ENCODE results near the gene TLCD5.

The TLCD5 gene

DNA sequence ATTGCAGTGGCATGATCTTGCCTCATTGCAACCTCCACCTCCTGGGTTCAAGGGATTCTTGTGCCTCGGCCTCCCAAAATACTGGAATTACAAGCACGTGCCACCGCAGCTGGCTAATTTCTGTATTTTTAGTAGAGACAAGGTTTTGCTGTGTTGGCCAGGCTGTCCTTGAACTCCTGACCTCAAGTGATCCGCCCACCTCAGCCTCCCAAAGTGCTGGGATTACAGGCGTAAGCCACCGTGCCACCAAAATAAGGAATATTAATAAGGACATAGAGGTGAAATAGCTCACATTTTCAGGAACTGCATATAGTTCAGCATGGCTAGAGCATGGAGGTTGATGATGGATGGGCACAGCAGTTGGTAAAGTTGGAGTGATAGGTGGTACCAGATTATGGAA, 32.5 kb downstream of the TLCD5 start:
- Histone ChIP-seq H3K4me1 (ENCODE audit: control insufficient read depth, insufficient read depth, low read length) (peaks cover 9% of the 10 kb centered on the region), H3K4me3 (ENCODE audit: low read depth, low read length) (no peak overlapping the region), H3K36me3 (ENCODE audit: control insufficient read depth in 2 of 2, insufficient read depth in 1 of 2, low read length in 2 of 2) (no peaks in the 10 kb centered on the region), H3K27ac (ENCODE audit: extremely low read depth, low read depth, low read length) (no peak overlapping the region), H3K9me3 (ENCODE audit: control insufficient read depth, insufficient read depth, low read depth, low read length) (no peaks in the 10 kb centered on the region)
- ChIA-PET CTCF (no interaction called here), POLR2A (no interaction called here)
- TF ChIP-seq ZXDB (tag by site-specific recombination; IDR thresholded peaks at IDR 0.05), result no peak
- TF ChIP-seq ZNF426 (tag by site-specific recombination; IDR thresholded peaks at IDR 0.05), result no peak
- TF ChIP-seq ZBTB44 (tag by site-specific recombination; IDR thresholded peaks at IDR 0.05), result no peak
- no peak for TF ChIP-seq ZNF510 (tag by site-specific recombination; IDR thresholded peaks at IDR 0.05; ENCODE audit: insufficient replicate concordance)
- no peak for TF ChIP-seq BCL11A (tag by site-specific recombination; IDR thresholded peaks at IDR 0.05; ENCODE audit: low read depth)
- no peak for TF ChIP-seq ZNF274 (IDR thresholded peaks at IDR 0.05; ENCODE audit: low read length)
- no peak for TF ChIP-seq ZNF274 (tag by site-specific recombination; IDR thresholded peaks at IDR 0.05; ENCODE audit: borderline replicate concordance)
- no peak for TF ChIP-seq ZNF664 (tag by site-specific recombination; IDR thresholded peaks at IDR 0.05)
- no peak for TF ChIP-seq ZNF768 (tag by site-specific recombination; IDR thresholded peaks at IDR 0.05)
- no peak for TF ChIP-seq GLIS2 (tag by site-specific recombination; IDR thresholded peaks at IDR 0.05)

GRCh38 chr11:120358729-120359128, 33.6 kb downstream of the TLCD5 start:
- POLR2A ChIA-PET, result interaction anchor here (0.8 kb wide), 1 partner anchor 9 kb away, joined by 3 read pairs; no protein-coding TSS in a partner anchor
- Histone ChIP-seq H3K9me3 (ENCODE audit: control insufficient read depth, insufficient read depth, low read depth, low read length) (no peaks in the 10 kb centered on the region), H3K4me1 (ENCODE audit: control insufficient read depth, insufficient read depth, low read length) (peaks cover 4% of the 10 kb centered on the region; the same call in 1 of the 2 replicates), H3K27ac (ENCODE audit: extremely low read depth, low read depth, low read length) (no peak overlapping the region), H3K4me3 (ENCODE audit: low read depth, low read length) (no peak overlapping the region), H3K36me3 (ENCODE audit: control insufficient read depth in 2 of 2, insufficient read depth in 1 of 2, low read length in 2 of 2) (no peaks in the 10 kb centered on the region)
- CTCF ChIA-PET, result no interaction called here
- TF ChIP-seq ZBTB44 (tag by site-specific recombination; IDR thresholded peaks at IDR 0.05), result no peak
- no peak for TF ChIP-seq ZNF555 (tag by site-specific recombination; conservative IDR thresholded peaks at IDR 0.05)
- no peak for TF ChIP-seq ZNF416 (tag by site-specific recombination; IDR thresholded peaks at IDR 0.05)
- TF ChIP-seq ZNF354C (tag by site-specific recombination; IDR thresholded peaks at IDR 0.05; ENCODE audit: borderline replicate concordance, low read depth), result no peak
- TF ChIP-seq ZNF146 (tag by site-specific recombination; IDR thresholded peaks at IDR 0.05), result no peak
- TF ChIP-seq, protein P1, sequence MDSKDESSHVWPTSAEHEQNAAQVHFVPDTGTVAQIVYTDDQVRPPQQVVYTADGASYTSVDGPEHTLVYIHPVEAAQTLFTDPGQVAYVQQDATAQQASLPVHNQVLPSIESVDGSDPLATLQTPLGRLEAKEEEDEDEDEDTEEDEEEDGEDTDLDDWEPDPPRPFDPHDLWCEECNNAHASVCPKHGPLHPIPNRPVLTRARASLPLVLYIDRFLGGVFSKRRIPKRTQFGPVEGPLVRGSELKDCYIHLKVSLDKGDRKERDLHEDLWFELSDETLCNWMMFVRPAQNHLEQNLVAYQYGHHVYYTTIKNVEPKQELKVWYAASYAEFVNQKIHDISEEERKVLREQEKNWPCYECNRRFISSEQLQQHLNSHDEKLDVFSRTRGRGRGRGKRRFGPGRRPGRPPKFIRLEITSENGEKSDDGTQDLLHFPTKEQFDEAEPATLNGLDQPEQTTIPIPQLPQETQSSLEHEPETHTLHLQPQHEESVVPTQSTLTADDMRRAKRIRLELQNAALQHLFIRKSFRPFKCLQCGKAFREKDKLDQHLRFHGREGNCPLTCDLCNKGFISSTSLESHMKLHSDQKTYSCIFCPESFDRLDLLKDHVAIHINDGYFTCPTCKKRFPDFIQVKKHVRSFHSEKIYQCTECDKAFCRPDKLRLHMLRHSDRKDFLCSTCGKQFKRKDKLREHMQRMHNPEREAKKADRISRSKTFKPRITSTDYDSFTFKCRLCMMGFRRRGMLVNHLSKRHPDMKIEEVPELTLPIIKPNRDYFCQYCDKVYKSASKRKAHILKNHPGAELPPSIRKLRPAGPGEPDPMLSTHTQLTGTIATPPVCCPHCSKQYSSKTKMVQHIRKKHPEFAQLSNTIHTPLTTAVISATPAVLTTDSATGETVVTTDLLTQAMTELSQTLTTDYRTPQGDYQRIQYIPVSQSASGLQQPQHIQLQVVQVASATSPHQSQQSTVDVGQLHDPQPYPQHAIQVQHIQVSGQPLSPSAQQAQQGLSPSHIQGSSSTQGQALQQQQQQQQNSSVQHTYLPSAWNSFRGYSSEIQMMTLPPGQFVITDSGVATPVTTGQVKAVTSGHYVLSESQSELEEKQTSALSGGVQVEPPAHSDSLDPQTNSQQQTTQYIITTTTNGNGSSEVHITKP (tag by site-specific recombination; IDR thresholded peaks at IDR 0.05), result no peak
- TF ChIP-seq ZNF48 (tag by site-specific recombination; IDR thresholded peaks at IDR 0.05), result no peak
- TF ChIP-seq ZNF747 (tag by site-specific recombination; IDR thresholded peaks at IDR 0.05), result no peak

Measured in HEK293 (cell line).